Caco-2 (cell line): ENCODE results near the gene GGCT. TPM values are rescaled to one million over a fixed set of nuclear protein-coding genes. Genes with fewer than 3 reads are reported as not detected.

Source experiments
- BruUV-seq: library from RNA; stranded (reverse); fragments of 400-500 nt; replicated peaks from 2 replicates; lab custom pipeline; 2021; lab: Mats Ljungman, UMichigan
- CTCF ChIA-PET: fragments of 300-600 bp; sonication (Branson Sonifier 250); formaldehyde crosslinking; loops from one replicate; lab custom pipeline; 2022; ENCODE audit warnings: antibody characterized with exemption; lab: Charles Lee
- POLR2A ChIA-PET: fragments of 300-600 bp; sonication (Branson Sonifier 250); formaldehyde crosslinking; loops from one replicate; lab custom pipeline; 2022; ENCODE audit warnings: antibody characterized with exemption; lab: Charles Lee
- DNase-seq, 2 experiments: peaks; one replicate each; pipeline versions ENCODE4 v3.0.0 to v3.0.0-alpha.2; 2020 to 2022
- H3K27me3 ChIP-seq: replicated peaks from 2 replicates; pipeline ENCODE4 v1.6.0; 2011; ENCODE audit warnings: low read length; ENCODE audit not compliant: control insufficient read depth, insufficient read depth
- H3K36me3 ChIP-seq: 2 replicates; pipeline ENCODE4 v1.5.1; 2011; ENCODE audit warnings: low read length; ENCODE audit not compliant: control insufficient read depth, insufficient read depth
- H3K4me1 ChIP-seq: fragments of 250-450 bp; sonication (Bioruptor Pico); 2 replicates; pipeline ENCODE4 v1.5.1; 2020; ENCODE audit warnings: mild to moderate bottlenecking
- H3K4me3 ChIP-seq: 2 replicates; pipeline ENCODE4 v1.5.1; 2011; ENCODE audit warnings: low read depth, mild to moderate bottlenecking, control low read depth, low read length
- H3K9me3 ChIP-seq: fragments of 250-450 bp; sonication (Bioruptor Pico); 2 replicates; pipeline ENCODE4 v1.5.1; 2020; ENCODE audit warnings: mild to moderate bottlenecking, moderate library complexity
- H3K27ac Mint-ChIP-seq: one replicate; pipeline ENCODE4 v1.8.0; 2022; ENCODE audit warnings: mixed read lengths; ENCODE audit not compliant: unreplicated experiment
- H3K27me3 Mint-ChIP-seq: one replicate; pipeline ENCODE4 v1.8.0; 2022; ENCODE audit warnings: mixed read lengths; ENCODE audit not compliant: insufficient read depth, unreplicated experiment
- H3K36me3 Mint-ChIP-seq: one replicate; pipeline ENCODE4 v1.8.0; 2022; ENCODE audit warnings: mild to moderate bottlenecking, mixed read lengths; ENCODE audit not compliant: insufficient read depth, unreplicated experiment
- H3K4me1 Mint-ChIP-seq: one replicate; pipeline ENCODE4 v1.8.0; 2022; ENCODE audit warnings: low read depth, mixed read lengths; ENCODE audit not compliant: unreplicated experiment
- H3K4me3 Mint-ChIP-seq: one replicate; pipeline ENCODE4 v1.8.0; 2022; ENCODE audit warnings: mild to moderate bottlenecking, moderate library complexity, mixed read lengths; ENCODE audit not compliant: unreplicated experiment
- H3K9me3 Mint-ChIP-seq: one replicate; pipeline ENCODE4 v1.8.0; 2022; ENCODE audit warnings: mixed read lengths; ENCODE audit not compliant: unreplicated experiment
- CTCF ChIP-seq, 2 experiments: fragments of 200-600 bp in 1 of 2; IDR thresholded peaks; 1 replicate in 1 of 2; 2 replicates in 1 of 2; pipeline versions ENCODE4 v1.5.1 to v1.8.0; 2011 to 2022; ENCODE audit warnings: antibody characterized with exemption in 1 of 2, control low read depth in 1 of 2, inconsistent platforms in 1 of 2, low read depth in 1 of 2, low read length in 1 of 2, mild to moderate bottlenecking in 1 of 2, moderate library complexity in 1 of 2; ENCODE audit not compliant: insufficient read depth in 1 of 2, severe bottlenecking in 1 of 2, unreplicated experiment in 1 of 2
- intact Hi-C: fragments of 100-400 bp; cut with micrococcal nuclease; formaldehyde crosslinking; loops from one replicate; pipeline ENCODE4 v1.10.0; 2022; ENCODE audit not compliant: unreplicated experiment
- total RNA-seq: library from RNA; stranded (reverse); gene quantifications from 2 replicates; pipeline ENCODE4 v1.2.3, GENCODE V29; 2022

The GGCT gene
- total RNA-seq, 1 experiment from 2014 or later, result 75.2 TPM

- Histone ChIP-seq H3K4me3 (no peak overlapping the region), H3K9me3 (no peaks in the 10 kb centered on the region), H3K4me1 (peaks cover 10% of the 10 kb centered on the region; the same call in 1 of the 2 replicates), H3K36me3 (no peaks in the 10 kb centered on the region; the same call in 1 of the 2 replicates), H3K27me3 (no peaks in the 10 kb centered on the region)
- Mint-ChIP-seq H3K4me3 (no peak overlapping the region), H3K4me1 (no peaks in the 10 kb centered on the region), H3K27me3 (no peaks in the 10 kb centered on the region), H3K36me3 (peaks cover 3% of the 10 kb centered on the region), H3K9me3 (no peaks in the 10 kb centered on the region), H3K27ac (no peak overlapping the region)
- no peak for TF ChIP-seq CTCF (IDR thresholded peaks at IDR 0.05; ENCODE audit: insufficient read depth in 1 of 2, low read depth in 1 of 2, low read length in 1 of 2, severe bottlenecking in 1 of 2, unreplicated experiment in 1 of 2)
- POLR2A ChIA-PET, result no interaction called here
- BruUV-seq, result no TSS peak
- DNase-seq, result no peak
- CTCF ChIA-PET, result no interaction called here
- intact Hi-C loops, result no loop called here
Observed at GRCh38 chr7:30450983-30451497, 53.6 kb downstream of the GGCT start.

- BruUV-seq, result no TSS peak
- DNase-seq, result no peak
- Mint-ChIP-seq H3K4me1 (no peaks in the 10 kb centered on the region), H3K9me3 (no peaks in the 10 kb centered on the region), H3K4me3 (no peak overlapping the region), H3K27me3 (no peaks in the 10 kb centered on the region), H3K27ac (no peak overlapping the region), H3K36me3 (peaks cover 6% of the 10 kb centered on the region)
- Histone ChIP-seq H3K4me3 (no peak overlapping the region), H3K36me3 (no peaks in the 10 kb centered on the region; the same call in 1 of the 2 replicates), H3K27me3 (no peaks in the 10 kb centered on the region), H3K4me1 (peaks cover 10% of the 10 kb centered on the region; the same call in 1 of the 2 replicates), H3K9me3 (no peaks in the 10 kb centered on the region)
- TF ChIP-seq CTCF (IDR thresholded peaks at IDR 0.05; ENCODE audit: insufficient read depth in 1 of 2, low read depth in 1 of 2, low read length in 1 of 2, severe bottlenecking in 1 of 2, unreplicated experiment in 1 of 2), result no peak
- CTCF ChIA-PET, result no interaction called here
- intact Hi-C loops, result no loop called here
- POLR2A ChIA-PET, result no interaction called here
Observed at GRCh38 chr7:30450240-30450982, 54.2 kb downstream of the GGCT start.

- intact Hi-C loops, result no loop called here
- Histone ChIP-seq H3K27me3 (no peaks in the 10 kb centered on the region), H3K4me3 (no peak overlapping the region), H3K4me1 (peaks cover 10% of the 10 kb centered on the region; the same call in 1 of the 2 replicates), H3K36me3 (no peaks in the 10 kb centered on the region; the same call in 1 of the 2 replicates), H3K9me3 (no peaks in the 10 kb centered on the region)
- ChIA-PET CTCF (no interaction called here), POLR2A (no interaction called here)
- DNase-seq, result no peak
- H3K4me1 Mint-ChIP-seq, result no peaks in the 10 kb centered on the region
- no TSS peak for BruUV-seq
- no peaks in the 10 kb centered on the region for H3K27me3 Mint-ChIP-seq
- H3K36me3 Mint-ChIP-seq, result peaks cover 6% of the 10 kb centered on the region
- H3K27ac Mint-ChIP-seq, result no peak overlapping the region
- no peak for TF ChIP-seq CTCF (IDR thresholded peaks at IDR 0.05; ENCODE audit: insufficient read depth in 1 of 2, low read depth in 1 of 2, low read length in 1 of 2, severe bottlenecking in 1 of 2, unreplicated experiment in 1 of 2)
- H3K9me3 Mint-ChIP-seq, result no peaks in the 10 kb centered on the region
- no peak overlapping the region for H3K4me3 Mint-ChIP-seq
Observed at GRCh38 chr7:30448461-30449189, 56.0 kb downstream of the GGCT start.
